Small intestine (tissue), 7 donors: ENCODE data around the gene TEKT5. TPM values are rescaled to one million over a fixed set of nuclear protein-coding genes. Genes with fewer than 3 reads are reported as not detected.

Experiments
- DNase-seq, 2 donors: peaks; one replicate each; pipeline versions ENCODE4 v3.0.0 to v3.0.0-alpha.2; 2013
- FAIRE-seq: peaks from 2 replicates; lab custom pipeline; 2012; peaks lifted over from hg19 to GRCh38; lab: Jason Lieb, UNC
- H3K27ac ChIP-seq, 3 donors: one replicate each; pipeline ENCODE4 v1.5.1; 2013; ENCODE audit warnings: low read length in 2 of 3, mild to moderate bottlenecking in 2 of 3, control low read depth in 1 of 3, inconsistent platforms in 1 of 3, low read depth in 1 of 3, moderate library complexity in 1 of 3
- H3K27me3 ChIP-seq, 3 donors: one replicate each; pipeline ENCODE4 v1.6.1; 2013; ENCODE audit warnings: low read length in 3 of 3, inconsistent platforms in 1 of 3; ENCODE audit not compliant: control insufficient read depth in 3 of 3, insufficient read depth in 3 of 3
- H3K36me3 ChIP-seq, 3 donors: one replicate each; pipeline ENCODE4 v1.6.1; 2013; ENCODE audit warnings: low read length in 3 of 3, inconsistent platforms in 1 of 3, low read depth in 1 of 3, mild to moderate bottlenecking in 1 of 3, moderate library complexity in 1 of 3; ENCODE audit not compliant: control insufficient read depth in 3 of 3, insufficient read depth in 2 of 3
- H3K4me1 ChIP-seq, 3 donors: one replicate each; pipeline ENCODE4 v1.6.1; 2013; ENCODE audit warnings: low read length in 2 of 3, inconsistent platforms in 1 of 3, low read depth in 1 of 3, mild to moderate bottlenecking in 1 of 3, moderate library complexity in 1 of 3; ENCODE audit not compliant: control insufficient read depth in 3 of 3, insufficient read depth in 2 of 3
- H3K4me3 ChIP-seq, 3 donors: one replicate each; pipeline ENCODE4 v1.5.1; 2013; ENCODE audit warnings: low read length in 3 of 3, control low read depth in 1 of 3, inconsistent platforms in 1 of 3, low read depth in 1 of 3, mild to moderate bottlenecking in 1 of 3, moderate library complexity in 1 of 3
- H3K9me3 ChIP-seq, 2 donors: one replicate each; pipeline ENCODE4 v1.6.1; 2013; ENCODE audit warnings: low read depth in 1 of 2, low read length in 1 of 2; ENCODE audit not compliant: control insufficient read depth in 2 of 2, insufficient read depth in 1 of 2
- WGBS, 3 donors: extraction: QIAGEN DNeasy Blood & Tissue Kit; methylation state at CpG; one replicate each; pipeline ENCODE4 v1.1.7; 2013; 5-methylcytosine and 5-hydroxymethylcytosine counted together
- polyA plus RNA-seq, 4 donors: library from polyadenylated mRNA; stranded (reverse) in 3 of 4; unstranded in 1 of 4; fragments of 200-250 nt in 3 of 4; fragments of 120-200 nt in 1 of 4; gene quantifications; one replicate each; pipeline versions ENCODE4 v1.2.1 to v1.2.3, GENCODE V29; 2013
- donor health status: healthy with polysubstance abuse.
- donor health status: control.
- donor health status: control.
- donor health status: Bipolar disorder and iron deficiency.
- donor health status: healthy.

The TEKT5 gene
- polyA plus RNA-seq, 4 donors: 0.07 to 0.25 TPM; not detected in 2

DNA sequence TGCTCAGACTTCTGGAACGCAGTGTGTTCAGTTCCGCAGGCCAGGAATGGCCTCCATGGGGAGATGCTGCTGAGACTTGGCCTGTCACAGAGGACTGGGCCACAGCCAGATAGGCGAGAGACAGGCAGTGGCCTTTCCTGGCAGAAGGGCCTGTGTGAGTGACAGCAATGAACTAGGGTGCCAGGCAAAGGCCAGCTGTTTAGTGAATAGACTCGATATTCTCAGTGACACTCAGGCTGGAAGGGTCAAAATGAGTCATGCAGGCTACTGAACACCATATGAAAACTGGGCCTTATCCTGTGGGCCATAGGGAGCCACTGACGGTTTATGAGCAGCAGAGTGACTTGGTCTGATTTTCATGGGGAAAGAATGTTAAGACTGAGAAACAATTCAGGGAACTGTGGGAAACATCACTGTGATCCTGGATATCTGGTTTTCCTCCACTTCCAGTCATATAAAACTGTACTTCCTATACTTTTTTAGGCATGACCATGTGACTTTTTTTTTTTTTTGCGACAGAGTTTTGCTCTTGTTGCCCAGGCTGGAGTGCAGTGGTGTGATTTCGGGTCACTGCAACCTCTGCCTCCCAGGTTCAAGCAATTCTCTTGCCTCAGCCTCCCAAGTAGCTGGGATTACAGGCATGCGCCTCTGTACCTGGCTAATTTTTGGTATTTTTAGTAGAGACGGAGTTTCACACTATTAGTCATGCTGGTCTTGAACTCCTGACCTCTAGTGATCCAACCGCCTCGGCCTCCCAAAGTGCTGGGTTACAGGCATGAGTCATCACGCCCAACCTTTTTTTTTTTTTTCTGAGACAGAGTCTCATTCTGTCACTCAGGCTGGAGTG lies 43.7 kb upstream of the TEKT5 start:
- peak; percentile 29 to 83 for DNase-seq
- peaks cover 0 to 4% (median 0%) of the 10 kb centered on the region in 3 donors for H3K4me1 ChIP-seq
- no peaks in the 10 kb centered on the region for H3K36me3 ChIP-seq
- peak overlapping the region in 2 of 3 donors; percentile 37 to 41 for H3K27ac ChIP-seq
- WGBS, 3 donors: 47 to 54% (median 53%) methylated on average over 11 of the region's 12 CpGs
- no peaks in the 10 kb centered on the region for H3K27me3 ChIP-seq
- H3K9me3 ChIP-seq: no peaks in the 10 kb centered on the region
- H3K4me3 ChIP-seq: no peak overlapping the region
- FAIRE-seq: no peak

GRCh38 chr16:10737068-10737625 lies 42.4 kb upstream of the TEKT5 start:
- peak; percentile 74 to 80 for DNase-seq
- Histone ChIP-seq H3K4me3 (no peak overlapping the region), H3K9me3 (no peaks in the 10 kb centered on the region), H3K4me1 (no peaks in the 10 kb centered on the region), H3K27ac (no peak overlapping the region), H3K36me3 (no peaks in the 10 kb centered on the region), H3K27me3 (no peaks in the 10 kb centered on the region)
- no peak for FAIRE-seq
- 29 to 38% (median 34%) methylated on average over 12 of the region's 12 CpGs for WGBS, 3 donors

DNA sequence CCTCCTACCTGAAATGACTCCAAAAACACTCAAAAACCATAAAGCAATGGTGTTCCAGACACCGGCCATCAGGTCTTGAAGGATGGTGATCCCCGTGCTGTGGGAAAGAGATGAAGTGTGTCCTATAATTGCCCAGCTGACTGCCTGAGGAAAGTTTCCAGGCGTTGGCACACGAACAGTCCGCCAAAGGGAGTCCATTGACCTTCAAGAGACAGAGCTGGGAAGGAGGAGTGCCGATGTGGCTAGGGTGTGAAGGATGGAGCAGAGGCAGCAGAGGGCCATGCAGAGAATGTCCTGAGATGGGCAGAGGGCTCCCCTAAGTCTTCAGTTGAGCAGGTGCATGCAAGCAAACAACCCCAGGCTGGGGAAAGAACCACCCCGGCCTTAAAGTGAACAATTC lies 37.1 kb upstream of the TEKT5 start:
- no peaks in the 10 kb centered on the region for H3K27me3 ChIP-seq
- no peak for DNase-seq
- 77 to 83% (median 82%) methylated on average over 7 of the region's 7 CpGs for WGBS, 3 donors
- H3K27ac ChIP-seq: no peak overlapping the region
- H3K36me3 ChIP-seq: no peaks in the 10 kb centered on the region
- FAIRE-seq: no peak
- no peaks in the 10 kb centered on the region for H3K4me1 ChIP-seq
- H3K4me3 ChIP-seq: no peak overlapping the region
- H3K9me3 ChIP-seq: no peaks in the 10 kb centered on the region

DNA sequence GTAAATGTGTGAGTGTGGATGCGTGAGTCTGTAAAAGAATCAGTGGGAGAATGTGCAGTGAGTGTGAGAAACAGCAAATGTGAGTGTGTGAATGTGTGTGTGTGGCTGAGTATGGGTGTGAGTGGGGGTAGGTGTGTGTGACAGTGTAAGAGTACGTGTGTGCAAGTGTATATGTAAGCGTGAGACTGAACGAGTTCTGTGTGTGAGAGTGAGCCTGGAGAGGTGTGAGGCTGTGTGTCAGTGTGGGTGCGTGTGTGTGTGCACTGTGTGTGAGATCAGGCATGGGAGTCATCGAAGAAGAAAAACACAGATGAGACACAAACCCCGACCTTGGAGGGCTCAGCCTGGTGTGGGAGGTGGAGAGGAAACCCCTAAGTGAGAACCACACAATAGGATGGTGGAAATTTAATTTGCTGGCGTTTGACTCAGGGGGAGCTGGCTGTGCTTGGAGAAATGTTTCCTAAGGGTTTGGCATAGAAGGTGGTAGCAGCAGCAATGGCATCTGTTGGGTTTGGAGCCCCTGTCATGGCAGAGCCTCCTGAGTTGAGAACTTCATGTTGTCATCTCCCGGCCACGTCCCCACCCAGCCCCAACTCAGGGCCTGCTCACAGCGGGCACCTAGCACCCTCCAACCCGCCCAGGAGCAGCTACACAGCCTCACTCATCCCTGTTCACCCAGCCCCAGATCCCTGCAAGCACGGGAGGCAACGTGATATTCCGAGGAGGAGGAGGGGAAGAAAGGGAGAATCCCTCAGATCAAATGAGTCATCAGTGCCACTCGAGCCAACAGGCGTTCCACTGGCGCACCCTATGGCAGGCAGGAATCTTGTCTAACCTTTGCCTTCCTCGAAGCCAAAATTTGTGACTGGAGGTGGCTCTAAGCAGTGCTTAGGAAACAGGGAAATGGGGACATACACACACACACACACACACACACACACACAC lies 34.6 kb upstream of the TEKT5 start:
- FAIRE-seq: no peak
- no peaks in the 10 kb centered on the region for H3K9me3 ChIP-seq

GRCh38 chr16:10728003-10728887 lies 33.5 kb upstream of the TEKT5 start:
- no peak for FAIRE-seq
- H3K4me1 ChIP-seq: no peaks in the 10 kb centered on the region
- H3K9me3 ChIP-seq: no peaks in the 10 kb centered on the region
- H3K27me3 ChIP-seq: no peaks in the 10 kb centered on the region
- no peak for DNase-seq
- no peaks in the 10 kb centered on the region for H3K36me3 ChIP-seq
- 59 to 63% (median 62%) methylated on average over 16 of the region's 16 CpGs for WGBS, 3 donors
- peak overlapping the region in 1 of 3 donors; percentile 26 for H3K27ac ChIP-seq
- H3K4me3 ChIP-seq: no peak overlapping the region

More for the DNA sequence above, 34.6 kb upstream of the TEKT5 start:
- no peaks in the 10 kb centered on the region for H3K4me1 ChIP-seq
- no peak overlapping the region for H3K4me3 ChIP-seq
- no peaks in the 10 kb centered on the region for H3K27me3 ChIP-seq
- 60 to 69% (median 67%) methylated on average over 18 to 19 of the region's 19 CpGs for WGBS, 3 donors
- peak in 1 of 2 donors; percentile 83 for DNase-seq
- no peaks in the 10 kb centered on the region for H3K36me3 ChIP-seq
- H3K27ac ChIP-seq: no peak overlapping the region

DNA sequence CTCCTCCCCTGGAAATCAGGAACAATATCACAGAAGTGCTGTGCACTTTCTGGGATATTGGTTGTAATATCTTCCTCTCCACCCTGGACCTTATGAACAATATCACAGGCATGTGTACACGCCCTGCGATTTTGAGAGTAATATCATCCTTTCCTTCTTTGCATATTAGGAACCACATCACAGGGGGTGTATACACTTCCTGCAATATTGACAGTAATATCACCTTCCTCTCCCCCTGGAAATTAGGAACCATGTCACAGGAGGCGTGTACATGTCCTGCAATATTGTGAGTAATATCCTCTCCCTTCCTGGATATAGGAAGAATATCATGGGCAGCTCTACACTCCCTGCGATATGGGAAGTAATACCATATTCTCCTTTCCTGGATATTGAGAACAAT lies 14.2 kb upstream of the TEKT5 start:
- Histone ChIP-seq H3K27ac (no peak overlapping the region), H3K36me3 (no peaks in the 10 kb centered on the region), H3K4me1 (no peaks in the 10 kb centered on the region), H3K27me3 (no peaks in the 10 kb centered on the region), H3K4me3 (no peak overlapping the region), H3K9me3 (peaks cover 0 to 2% of the 10 kb centered on the region in 2 donors)
- WGBS, 3 donors: 57 to 62% (median 61%) methylated on average over 4 of the region's 4 CpGs
- FAIRE-seq (no peak), DNase-seq (no peak)

- 58 to 67% (median 67%) methylated on average over 1 of the region's 1 CpG for WGBS, 3 donors
- no peak overlapping the region for H3K4me3 ChIP-seq
- FAIRE-seq: no peak
Measured at GRCh38 chr16:10699756-10700155, 5.0 kb upstream of the TEKT5 start.

More at GRCh38 chr16:10699756-10700155, 5.0 kb upstream of the TEKT5 start:
- Histone ChIP-seq H3K9me3 (no peaks in the 10 kb centered on the region), H3K36me3 (no peaks in the 10 kb centered on the region), H3K27me3 (no peaks in the 10 kb centered on the region), H3K27ac (no peak overlapping the region), H3K4me1 (no peaks in the 10 kb centered on the region)
- no peak for DNase-seq
